SKM-1 (cell line): ENCODE data around the gene UBASH3A.

Experiments used
- DNase-seq: peaks from one replicate; lab custom pipeline; 2025; ENCODE audit not compliant: unreplicated experiment; lab: John Stamatoyannopoulos, UW

UBASH3A gene

DNA sequence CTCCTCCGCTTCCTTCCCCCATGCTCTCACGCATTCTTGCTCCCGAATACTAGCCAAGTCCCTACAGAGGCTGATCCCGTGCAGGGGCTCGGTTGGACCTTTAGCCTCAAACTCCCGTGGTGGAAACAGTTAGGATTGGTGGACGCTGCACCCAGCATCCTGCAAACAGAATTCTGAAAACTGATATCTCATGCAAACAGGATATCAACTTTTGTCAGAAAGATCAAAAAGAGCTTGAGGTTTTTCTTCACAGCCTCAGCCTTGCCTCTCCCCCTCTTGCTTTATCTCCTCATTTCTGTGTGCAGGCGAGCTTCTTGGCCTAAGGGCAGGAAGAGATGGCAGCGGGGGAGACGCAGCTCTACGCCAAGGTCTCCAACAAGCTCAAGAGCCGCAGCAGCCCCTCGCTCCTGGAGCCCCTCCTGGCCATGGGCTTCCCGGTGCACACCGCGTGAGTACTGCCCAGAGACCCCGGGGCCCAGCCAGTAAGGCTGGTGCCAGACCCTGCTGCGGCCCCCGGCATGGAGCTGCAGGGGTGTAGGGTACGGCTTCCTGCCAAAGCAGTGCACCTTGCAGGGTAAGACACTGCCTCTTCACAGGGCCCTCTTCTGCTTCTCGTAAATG, at the start of gene UBASH3A:
Gene UBASH3A (plus strand): TSS at position 292 of the 621 bp plus-strand sequence. CDS start 44 bp downstream, at position 336.
- DNase-seq = no peak

GRCh38 chr21:42356046-42356445, 47.7 kb upstream of the UBASH3A start:
- DNase-seq = no peak

- DNase-seq = no peak
These were observed 47.1 kb upstream of the UBASH3A start for GRCh38 chr21:42356650-42357049.

GRCh38 chr21:42357307-42357706, 46.4 kb upstream of the UBASH3A start:
- DNase-seq = no peak

DNA sequence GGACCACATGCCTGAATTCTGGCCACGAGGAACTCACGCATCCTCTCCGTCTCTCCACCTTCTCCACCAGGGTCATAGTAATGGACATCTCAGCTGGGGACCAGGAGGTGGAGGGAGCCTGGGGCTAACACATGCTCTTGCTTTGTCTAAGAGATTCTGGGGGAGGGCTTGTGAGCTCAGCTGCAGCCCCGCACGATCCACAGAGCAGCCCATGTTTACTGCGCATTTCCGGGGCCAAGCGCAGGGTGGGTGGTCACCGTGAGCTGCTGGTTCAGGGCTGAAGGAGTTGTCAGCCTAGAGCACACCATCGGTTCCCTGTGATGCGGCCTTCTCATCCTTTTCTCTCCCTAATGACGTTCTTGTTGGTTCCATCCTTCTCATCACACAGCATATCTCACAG, 45.4 kb upstream of the UBASH3A start:
- no peak for DNase-seq

DNA sequence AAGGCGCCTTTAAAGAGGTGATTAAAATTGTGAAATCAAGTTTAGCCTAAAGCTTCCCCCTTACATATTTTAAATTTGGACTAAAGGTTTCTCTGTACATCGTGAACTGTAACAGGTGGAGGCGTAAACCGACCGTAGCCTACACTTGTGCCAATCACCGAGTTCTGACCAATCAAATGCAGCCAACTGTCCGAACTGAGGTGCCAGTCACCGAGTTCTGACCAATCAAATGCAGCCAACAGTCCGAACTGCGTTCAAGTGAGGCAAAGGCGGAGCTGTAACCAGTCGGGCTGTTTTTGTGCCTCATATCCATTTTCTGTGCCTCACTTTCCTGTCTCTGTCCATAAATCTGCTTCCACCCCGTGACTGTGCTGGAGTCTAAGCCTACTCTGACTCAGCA, 44.8 kb upstream of the UBASH3A start:
- no peak for DNase-seq

DNA sequence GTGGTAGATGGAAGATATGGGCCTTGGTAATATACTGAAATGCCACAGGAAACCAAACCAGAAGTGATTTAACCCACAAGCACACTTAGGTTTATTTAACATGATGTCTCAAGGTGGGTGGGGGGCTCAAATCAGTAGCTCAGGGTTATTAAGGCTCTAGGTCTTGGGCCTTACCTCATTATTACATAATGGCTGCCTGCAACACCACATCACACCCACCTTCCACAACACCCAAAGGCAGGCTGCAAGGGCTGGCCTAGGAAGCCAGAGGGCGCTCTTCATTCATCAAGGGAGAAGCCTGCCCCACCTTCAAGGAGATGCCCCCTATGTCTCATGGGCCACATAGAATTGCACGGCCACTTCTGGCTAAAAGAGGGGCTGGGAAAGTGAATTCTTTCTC, 43.4 kb upstream of the UBASH3A start:
- no peak for DNase-seq

- no peak for DNase-seq
These were observed 42.4 kb upstream of the UBASH3A start for GRCh38 chr21:42361286-42361685.

GRCh38 chr21:42362198-42362597, 41.5 kb upstream of the UBASH3A start:
- no peak for DNase-seq

GRCh38 chr21:42362700-42363099, 41.0 kb upstream of the UBASH3A start:
- no peak for DNase-seq

DNA sequence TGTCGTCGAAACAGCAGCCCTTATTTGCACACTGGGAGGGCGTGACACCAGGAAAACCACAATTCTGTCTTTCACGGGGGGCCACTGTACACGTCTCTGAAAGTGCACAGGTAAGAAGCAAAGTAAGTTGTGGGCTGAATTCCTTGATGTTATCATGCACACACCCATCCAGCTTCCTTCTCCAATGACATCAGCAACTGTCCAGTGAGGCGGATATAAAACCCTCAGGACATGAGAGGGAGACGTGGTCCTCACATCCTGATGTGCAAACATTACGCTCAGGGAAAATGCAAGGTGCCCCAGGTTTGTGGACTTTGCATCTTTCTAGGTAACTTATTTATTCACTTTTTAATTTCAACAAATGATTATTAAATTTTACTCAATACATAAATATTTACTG, 40.4 kb upstream of the UBASH3A start:
- no peak for DNase-seq

DNA sequence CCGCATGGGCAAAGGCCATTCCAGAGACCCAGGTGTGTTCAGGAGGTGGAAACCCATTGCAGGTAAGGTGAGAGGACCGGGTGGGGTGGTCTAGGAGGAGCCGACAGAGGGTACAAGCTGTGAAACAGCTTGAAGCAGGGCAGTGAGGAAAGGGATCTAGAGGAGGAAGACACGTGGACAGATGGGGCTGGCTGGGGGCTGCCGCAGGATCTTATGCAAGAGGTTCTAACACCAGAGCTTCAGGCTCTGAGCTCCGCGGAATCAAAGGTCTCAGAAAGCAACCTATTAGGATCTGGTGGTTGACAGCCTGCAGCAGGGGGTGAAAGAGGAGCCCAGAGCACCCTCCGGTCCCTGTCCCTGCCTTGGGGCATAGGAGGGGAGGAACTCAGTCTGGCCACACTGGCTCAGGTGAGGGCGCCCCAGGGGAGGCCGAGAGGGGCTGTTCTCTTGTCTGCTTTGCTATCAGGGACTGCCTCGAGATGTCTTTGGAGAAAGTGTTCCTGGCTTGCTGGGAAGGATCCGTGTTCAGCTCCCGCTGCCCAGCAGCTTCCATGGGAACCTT, 39.3 kb upstream of the UBASH3A start:
- peak; percentile 22 for DNase-seq

DNA sequence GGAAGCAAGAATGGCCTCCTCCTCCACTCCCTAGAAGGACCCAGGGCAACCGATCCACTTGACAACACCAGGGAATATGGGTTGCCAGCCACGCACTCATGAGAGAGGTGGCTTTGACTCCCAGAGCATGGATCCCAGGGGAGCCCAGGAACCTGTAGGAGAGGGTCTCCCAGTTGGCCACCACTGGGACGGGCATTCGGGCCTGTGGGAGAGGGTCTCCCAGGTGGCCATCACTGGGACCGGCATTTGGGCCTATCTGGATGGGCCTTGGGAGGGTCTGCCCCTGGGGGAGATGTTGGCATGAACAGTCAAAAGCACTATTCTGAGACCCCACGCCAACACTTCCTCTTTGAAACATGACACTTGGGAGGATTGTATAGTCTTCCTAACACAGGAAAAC, 37.9 kb upstream of the UBASH3A start:
- no peak for DNase-seq

DNA sequence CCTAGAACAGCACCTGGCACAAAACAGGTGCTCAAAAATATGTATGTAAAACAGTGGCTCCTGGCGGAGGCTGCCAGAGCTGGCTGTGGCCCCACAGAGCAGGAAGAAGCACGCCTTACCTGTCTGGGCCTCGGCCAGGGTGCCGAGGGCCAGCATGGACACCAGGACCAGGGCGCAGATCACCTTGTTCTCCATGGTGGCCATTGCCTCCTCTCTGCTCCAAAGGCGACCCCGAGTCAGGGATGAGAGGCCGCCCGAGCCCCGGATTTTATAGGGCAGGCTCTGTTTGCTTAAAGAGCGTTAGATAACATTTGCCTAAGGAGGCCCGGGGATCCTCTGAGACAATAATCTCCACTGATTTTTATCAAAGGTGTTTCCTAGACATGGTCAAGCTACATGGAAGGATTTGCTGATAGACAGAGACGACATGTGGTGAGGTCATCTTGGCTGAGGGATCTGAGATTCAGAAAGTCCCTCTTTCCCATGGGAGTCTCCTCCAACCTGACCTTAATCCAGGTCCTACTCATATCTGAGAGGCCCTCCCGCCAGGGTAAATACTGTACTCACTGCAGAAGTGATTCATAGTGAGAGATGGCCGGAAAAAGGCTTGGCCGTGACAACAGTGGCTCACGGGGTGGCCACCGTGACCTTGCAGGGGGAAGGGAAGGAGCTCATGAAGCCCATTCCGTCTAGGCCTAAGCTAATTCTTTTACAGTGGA, 37.3 kb upstream of the UBASH3A start, which contains the start of gene TFF1:
Gene TFF1 (minus strand): TSS at position 244 of the 719 bp plus-strand sequence. CDS start 40 bp downstream, at position 204.
- DNase-seq = no peak

- DNase-seq = no peak
These were observed 36.1 kb upstream of the UBASH3A start for GRCh38 chr21:42367367-42368165.

GRCh38 chr21:42369821-42370220, 33.9 kb upstream of the UBASH3A start:
- no peak for DNase-seq

DNA sequence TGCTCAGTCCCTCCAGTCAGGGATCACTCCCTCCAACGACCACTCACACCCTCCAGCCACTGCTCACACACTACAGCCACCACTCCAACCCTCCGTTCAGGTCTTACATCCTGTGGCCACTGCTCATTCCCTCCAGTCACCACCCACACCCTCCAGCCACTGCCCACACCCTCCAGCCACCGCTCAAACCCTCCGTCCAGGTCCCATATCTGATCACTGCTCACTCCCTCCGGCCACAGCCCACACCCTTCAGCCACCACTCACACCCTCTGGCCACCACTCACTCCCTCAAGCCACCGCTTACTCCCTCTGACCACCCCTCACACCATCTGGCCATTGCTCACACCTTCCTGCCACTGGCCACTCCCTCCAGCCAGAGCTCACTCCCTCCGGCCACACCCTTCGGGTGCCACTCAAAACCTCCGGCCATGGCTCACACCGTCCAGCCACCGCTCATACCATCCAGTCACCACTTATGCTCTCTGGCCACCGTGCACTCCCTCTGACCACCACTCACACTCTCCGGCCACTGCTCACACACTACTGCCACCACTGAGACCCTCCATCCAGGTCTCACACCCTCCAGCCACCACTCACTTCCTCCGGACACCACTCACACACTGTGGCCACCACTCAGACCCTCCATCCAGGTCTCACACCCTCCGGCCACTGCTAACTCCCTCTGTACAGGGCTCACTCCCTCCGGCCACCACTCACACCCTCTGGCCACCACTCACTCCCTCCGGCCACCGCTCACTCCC, 32.6 kb upstream of the UBASH3A start:
- DNase-seq = no peak

DNA sequence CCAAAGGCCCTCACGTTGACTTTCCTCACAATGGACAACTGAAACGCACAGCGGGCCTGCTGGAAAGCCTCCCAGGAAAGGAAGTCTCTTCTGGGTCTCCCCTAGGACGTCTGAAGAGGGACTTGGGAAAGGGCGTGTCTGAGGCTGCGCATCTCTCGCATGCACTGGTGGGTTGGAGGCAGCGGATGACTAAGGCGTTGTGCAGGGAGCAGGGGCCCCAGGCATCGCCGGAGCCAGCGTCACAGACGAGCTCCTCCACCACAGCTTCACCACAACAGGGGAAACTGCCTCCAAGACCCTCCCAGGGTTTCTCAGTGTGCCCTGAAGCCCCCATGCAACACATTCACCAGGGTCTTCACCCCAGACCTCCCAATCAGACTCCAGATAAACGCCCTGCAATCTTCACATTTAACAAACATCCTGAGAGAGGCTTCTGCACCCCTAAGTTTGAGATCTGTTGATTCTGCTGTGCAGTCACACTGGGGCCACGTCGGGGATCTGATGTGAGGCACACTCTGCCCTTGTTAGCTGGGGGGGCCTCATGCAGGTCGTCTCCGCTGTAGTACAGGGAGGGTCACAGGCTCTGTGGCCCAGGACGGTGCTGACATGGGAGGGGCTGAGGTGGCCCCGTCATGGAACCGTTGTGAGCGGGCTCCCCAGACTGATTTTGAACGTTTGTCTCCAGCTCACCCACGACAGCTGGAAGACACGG, 30.4 kb upstream of the UBASH3A start:
- no peak for DNase-seq

DNA sequence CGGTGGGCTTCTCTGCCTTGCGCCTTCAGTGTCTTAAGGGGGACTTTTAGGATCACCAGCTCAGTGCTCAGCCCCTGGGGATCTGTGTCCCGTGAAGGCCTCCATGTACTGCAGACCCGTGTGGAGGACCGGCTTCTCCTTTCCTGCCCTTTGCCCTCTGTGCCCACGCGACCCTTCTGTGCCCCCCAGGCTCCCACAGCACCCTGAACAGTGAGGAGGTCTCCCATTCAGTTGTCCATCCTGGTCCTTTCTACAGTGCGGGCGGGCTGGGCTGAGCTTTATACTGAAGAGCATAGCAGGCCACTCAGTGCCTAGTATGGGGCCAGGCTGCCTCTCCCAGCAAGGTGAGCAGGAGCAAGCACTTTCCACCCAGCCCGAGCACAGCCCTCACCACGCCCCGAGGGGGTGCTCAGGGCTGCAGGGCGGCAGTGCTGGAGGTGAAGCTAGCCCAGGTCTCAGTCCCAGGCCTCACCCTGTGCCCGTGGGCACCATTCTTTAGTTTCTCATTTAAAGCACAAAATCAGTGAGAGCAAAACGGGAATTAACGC, 29.7 kb upstream of the UBASH3A start:
- no peak for DNase-seq

GRCh38 chr21:42374457-42374856, 29.2 kb upstream of the UBASH3A start:
- no peak for DNase-seq
